ENCODE data around the gene FBXO2. TPM values are rescaled to one million over a fixed set of nuclear protein-coding genes. Genes with fewer than 3 reads are reported as not detected.

Gene FBXO2
- total RNA-seq, 2 experiments from 2014 or later, result 1.8 to 2.5 TPM

DNA sequence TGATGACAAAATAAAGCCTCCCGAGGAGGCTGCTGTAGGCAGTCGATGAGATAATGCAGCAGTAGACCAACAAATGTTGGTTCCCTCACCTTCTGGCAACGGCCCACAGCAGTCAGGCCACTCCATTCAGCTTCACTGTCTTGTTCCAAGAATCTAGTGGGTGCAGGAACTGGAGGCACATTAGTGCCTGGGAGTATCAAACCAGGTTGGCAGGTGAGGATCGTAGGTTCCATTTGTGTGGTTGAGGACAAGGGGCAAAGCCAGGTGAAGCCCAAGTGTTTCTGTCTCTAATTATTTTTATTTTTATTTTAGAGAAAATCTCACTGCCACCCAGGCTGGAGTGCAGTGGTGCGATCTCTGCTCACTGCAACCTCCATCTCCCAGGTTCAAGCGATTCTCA is 13.3 kb downstream of the FBXO2 start:
- ChIA-PET POLR2A (no interaction called here), CTCF (interaction anchor here (0.6 to 6.1 kb wide), 12 partner anchors 10 to 603 kb away, joined by 3 to 75 read pairs (median 6); no protein-coding TSS in a partner anchor)
- no peaks in the 10 kb centered on the region for H3K4me1 Mint-ChIP-seq (ENCODE audit: low read depth)
- no peaks in the 10 kb centered on the region for H3K9me3 Mint-ChIP-seq
- H3K27ac Mint-ChIP-seq, result no peak overlapping the region
- no peaks in the 10 kb centered on the region for H3K36me3 Mint-ChIP-seq
- intact Hi-C loops (cut with micrococcal nuclease), result loop anchor here (5.0 to 10.0 kb wide), 2 partner anchors 166 to 319 kb away; partner anchors contain the start of gene DISP3
- H3K27me3 Mint-ChIP-seq, result peaks cover 4% of the 10 kb centered on the region
- no peak overlapping the region for H3K4me3 Mint-ChIP-seq
- no peak for DNase-seq

DNA sequence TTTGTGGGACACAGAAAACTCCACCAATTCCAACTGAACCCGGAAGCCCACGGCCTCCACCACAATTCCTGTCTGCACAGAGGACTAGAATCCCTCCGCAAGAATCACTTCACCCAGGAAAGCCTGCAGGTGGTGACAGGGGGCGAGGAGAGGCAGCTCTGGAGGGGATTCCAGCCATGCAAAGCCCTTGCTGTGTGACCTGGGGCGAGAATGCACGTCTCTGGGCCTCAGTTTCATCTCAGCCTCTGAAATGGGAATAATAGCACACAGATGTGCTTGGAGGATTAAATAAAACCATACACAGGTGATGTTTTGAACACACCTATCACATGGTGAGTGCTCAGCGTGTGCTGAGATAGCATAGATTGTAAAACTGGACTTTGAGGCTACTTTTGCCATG is 14.1 kb downstream of the FBXO2 start:
- intact Hi-C loops (cut with micrococcal nuclease), result loop anchor here (5.0 to 10.0 kb wide), 2 partner anchors 165 to 318 kb away; partner anchors contain the start of gene DISP3
- CTCF ChIA-PET, result interaction anchor here (0.6 to 6.1 kb wide), 3 partner anchors 302 to 602 kb away, joined by 3 to 75 read pairs (median 3); no protein-coding TSS in a partner anchor
- H3K27me3 Mint-ChIP-seq, result peaks cover 4% of the 10 kb centered on the region
- POLR2A ChIA-PET, result no interaction called here
- H3K4me1 Mint-ChIP-seq (ENCODE audit: low read depth), result no peaks in the 10 kb centered on the region
- H3K9me3 Mint-ChIP-seq, result no peaks in the 10 kb centered on the region
- no peak for DNase-seq
- no peak overlapping the region for H3K27ac Mint-ChIP-seq
- no peaks in the 10 kb centered on the region for H3K36me3 Mint-ChIP-seq
- H3K4me3 Mint-ChIP-seq, result no peak overlapping the region

DNA sequence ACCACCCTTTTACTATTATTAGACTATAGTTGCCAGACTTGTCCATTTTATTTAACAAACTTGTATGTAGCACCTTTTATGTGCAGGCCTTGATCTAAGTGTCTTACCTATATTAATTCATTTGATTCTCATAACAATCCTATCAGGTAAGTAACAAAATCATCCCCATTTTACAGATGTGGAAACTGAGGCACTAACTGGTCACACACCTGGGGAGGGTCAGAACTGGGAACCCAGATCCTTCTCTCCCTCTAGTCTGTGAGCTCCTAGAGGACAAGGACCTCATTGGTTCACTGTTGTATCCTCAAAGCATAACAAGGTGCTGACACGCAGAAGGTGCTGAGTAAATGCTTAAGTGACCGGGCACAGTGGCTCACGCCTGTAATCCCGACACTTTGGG is 14.9 kb downstream of the FBXO2 start:
- CTCF ChIA-PET, result interaction anchor here (0.6 kb wide), 1 partner anchor 396 kb away, joined by 3 read pairs; no protein-coding TSS in a partner anchor
- DNase-seq, result no peak
- Mint-ChIP-seq H3K4me3 (no peak overlapping the region), H3K36me3 (no peaks in the 10 kb centered on the region), H3K27ac (no peak overlapping the region), H3K27me3 (peaks cover 4% of the 10 kb centered on the region), H3K9me3 (no peaks in the 10 kb centered on the region), H3K4me1 (ENCODE audit: low read depth) (no peaks in the 10 kb centered on the region)
- intact Hi-C loops (cut with micrococcal nuclease), result no loop called here
- POLR2A ChIA-PET, result no interaction called here

DNA sequence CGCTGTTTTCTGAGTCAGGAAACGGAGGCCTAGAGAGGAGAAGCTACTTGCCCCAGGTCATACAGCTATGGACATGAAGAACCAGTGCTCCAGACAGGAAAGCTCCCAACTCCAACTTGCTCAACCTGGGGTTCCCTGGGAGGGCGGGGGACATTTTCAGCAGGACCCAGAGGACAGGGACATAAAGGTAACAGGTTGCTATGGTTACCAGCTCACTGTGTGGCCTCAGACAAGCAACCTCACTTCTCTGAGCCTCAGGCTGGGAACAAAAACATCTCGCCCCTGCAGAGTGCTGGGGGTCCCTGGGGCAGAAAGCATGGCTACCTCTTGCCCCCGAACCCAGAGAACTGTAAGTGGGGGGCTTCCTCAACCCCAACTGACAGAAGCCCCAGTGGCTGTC is 16.1 kb downstream of the FBXO2 start:
- CTCF ChIA-PET, result interaction anchor here (0.9 to 1.2 kb wide), 2 partner anchors 159 to 601 kb away, joined by 3 read pairs; partner anchors contain the start of gene DISP3
- POLR2A ChIA-PET, result no interaction called here
- peaks cover 4% of the 10 kb centered on the region for H3K27me3 Mint-ChIP-seq
- no peaks in the 10 kb centered on the region for H3K4me1 Mint-ChIP-seq (ENCODE audit: low read depth)
- intact Hi-C loops (cut with micrococcal nuclease), result no loop called here
- no peaks in the 10 kb centered on the region for H3K9me3 Mint-ChIP-seq
- H3K27ac Mint-ChIP-seq, result no peak overlapping the region
- no peaks in the 10 kb centered on the region for H3K36me3 Mint-ChIP-seq
- DNase-seq, result no peak
- no peak overlapping the region for H3K4me3 Mint-ChIP-seq

DNA sequence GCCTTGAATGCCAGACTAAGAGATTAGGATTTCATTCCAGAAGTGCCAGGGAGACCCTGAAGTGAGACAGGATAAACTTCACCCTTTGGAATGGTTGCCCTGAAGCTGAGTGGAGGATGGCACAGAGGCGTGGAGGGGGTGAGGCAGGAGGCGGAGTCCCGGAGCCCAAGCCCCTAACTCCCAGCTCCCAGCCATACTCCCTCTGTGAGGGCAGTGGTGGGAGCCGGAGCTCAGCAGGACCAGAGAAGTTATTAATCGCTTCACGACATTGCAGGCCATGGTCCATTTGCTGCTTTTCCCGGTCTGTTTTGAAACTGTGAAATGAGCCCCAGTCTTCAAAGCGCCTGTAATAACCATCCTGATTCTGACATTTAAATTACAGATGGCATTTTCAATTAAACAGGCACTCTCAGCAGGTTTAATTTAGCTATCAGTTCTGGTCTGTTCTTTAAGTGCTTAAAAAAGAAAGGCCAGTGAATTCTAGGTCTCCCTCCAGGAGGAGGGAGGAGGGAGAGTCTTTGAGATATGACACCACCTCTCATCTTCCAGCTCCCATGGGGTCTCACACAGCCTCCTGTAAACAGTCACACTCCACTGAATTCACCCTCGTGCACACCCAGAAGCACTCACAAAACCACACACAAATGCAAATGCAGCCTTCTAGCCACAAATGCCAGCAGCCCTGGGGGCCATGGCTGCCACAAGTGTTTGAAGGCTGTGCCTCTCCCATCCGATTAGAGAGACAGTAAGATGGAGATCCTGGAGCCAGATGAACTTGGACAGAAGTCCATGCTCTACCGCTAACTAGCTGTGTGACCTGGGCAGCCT is 19.6 kb downstream of the FBXO2 start:
- no peak for DNase-seq
- Mint-ChIP-seq H3K27ac (no peak overlapping the region), H3K27me3 (peaks cover 7% of the 10 kb centered on the region), H3K36me3 (no peaks in the 10 kb centered on the region), H3K4me3 (no peak overlapping the region), H3K9me3 (no peaks in the 10 kb centered on the region), H3K4me1 (ENCODE audit: low read depth) (no peaks in the 10 kb centered on the region)
- intact Hi-C loops (cut with micrococcal nuclease), result no loop called here
- CTCF ChIA-PET, result interaction anchor here (1.2 to 1.4 kb wide), 2 partner anchors 9 to 270 kb away, joined by 3 to 4 read pairs; no protein-coding TSS in a partner anchor
- POLR2A ChIA-PET, result no interaction called here

DNA sequence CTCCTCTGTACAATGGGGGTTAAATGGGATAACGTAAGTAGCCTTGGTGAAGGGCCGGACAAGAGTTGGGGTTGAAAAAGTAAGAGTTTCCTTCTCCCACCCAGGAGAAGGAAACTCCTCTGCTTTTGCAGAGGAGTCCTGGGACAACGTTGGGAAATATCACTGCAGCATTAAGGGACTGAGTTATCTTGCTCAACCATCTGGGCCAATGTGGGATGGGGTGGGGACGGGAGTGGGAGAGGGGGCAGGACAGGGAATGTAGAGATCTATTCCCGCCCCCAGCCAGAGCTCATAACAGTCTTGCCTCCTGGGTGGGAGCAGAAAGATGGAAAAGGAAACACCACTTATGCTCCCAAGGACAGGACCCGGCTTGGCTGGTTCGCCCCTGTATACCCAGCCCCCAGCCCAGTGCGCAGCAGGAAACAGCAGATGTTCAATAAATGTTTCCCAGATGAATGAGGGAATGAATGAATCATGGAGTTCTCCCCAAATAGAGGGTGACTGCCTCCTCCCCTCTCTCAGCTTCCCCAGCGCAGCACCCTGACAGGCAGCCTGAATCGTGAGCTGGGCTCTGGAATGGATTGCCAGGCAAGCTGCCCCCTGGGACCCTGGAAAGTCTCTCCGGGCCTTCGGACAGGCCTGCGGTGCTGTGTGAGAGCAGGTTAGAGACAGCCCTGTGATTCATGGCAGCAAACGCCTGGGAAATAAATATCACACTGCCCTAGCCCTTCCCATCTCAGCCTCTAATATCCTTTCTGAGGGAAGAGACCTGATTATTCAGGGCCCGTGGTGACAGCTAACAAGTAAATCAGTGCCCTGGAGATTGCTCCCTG is 24.8 kb downstream of the FBXO2 start:
- CTCF ChIA-PET, result no interaction called here
- Mint-ChIP-seq H3K9me3 (no peaks in the 10 kb centered on the region), H3K27ac (no peak overlapping the region), H3K4me1 (ENCODE audit: low read depth) (no peaks in the 10 kb centered on the region), H3K4me3 (no peak overlapping the region), H3K36me3 (no peaks in the 10 kb centered on the region), H3K27me3 (peaks cover 13% of the 10 kb centered on the region)
- intact Hi-C loops (cut with micrococcal nuclease), result no loop called here
- POLR2A ChIA-PET, result no interaction called here
- DNase-seq, result no peak

DNA sequence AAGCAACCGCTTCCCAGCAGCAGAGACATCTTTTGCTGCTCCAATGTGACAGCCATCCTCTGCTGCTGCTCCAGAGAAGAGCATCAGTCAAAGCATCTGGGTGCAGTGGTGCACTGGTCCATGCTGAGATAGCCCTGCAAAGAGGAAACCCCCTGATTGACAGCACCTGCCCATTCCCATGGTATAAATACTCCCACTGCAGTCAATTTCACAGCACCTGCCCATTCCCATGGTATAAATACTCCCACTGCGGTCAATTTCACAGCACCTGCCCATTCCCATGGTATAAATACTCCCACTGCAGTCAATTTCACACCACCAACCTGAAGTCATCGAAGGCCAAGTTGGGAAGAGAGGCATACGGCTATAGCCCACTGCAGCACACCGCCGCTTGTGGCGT is 25.5 kb downstream of the FBXO2 start:
- peaks cover 13% of the 10 kb centered on the region for H3K27me3 Mint-ChIP-seq
- DNase-seq, result no peak
- H3K9me3 Mint-ChIP-seq, result no peaks in the 10 kb centered on the region
- H3K4me1 Mint-ChIP-seq (ENCODE audit: low read depth), result no peaks in the 10 kb centered on the region
- CTCF ChIA-PET, result no interaction called here
- no peaks in the 10 kb centered on the region for H3K36me3 Mint-ChIP-seq
- H3K27ac Mint-ChIP-seq, result no peak overlapping the region
- H3K4me3 Mint-ChIP-seq, result no peak overlapping the region
- intact Hi-C loops (cut with micrococcal nuclease), result no loop called here
- POLR2A ChIA-PET, result no interaction called here

DNA sequence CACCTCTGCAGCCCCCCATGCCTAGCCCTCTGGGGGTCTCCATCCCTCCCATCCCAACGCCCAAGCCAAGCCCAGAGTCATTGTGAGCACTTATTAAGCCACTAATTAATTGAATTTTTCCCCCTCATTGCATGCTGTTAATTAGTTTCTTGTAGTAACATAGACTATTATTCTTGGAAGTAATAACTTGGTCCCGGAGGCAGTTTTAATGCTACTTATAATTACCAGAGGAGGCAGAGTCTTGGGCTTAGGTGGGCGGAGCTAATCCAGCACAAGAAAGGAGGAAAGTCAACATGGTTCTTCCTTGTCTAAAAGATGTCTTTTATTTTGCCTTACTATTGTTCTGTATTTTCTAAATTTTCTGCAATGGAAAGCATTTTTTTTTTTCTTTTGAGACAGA is 27.7 kb downstream of the FBXO2 start:
- peaks cover 14% of the 10 kb centered on the region for H3K27me3 Mint-ChIP-seq
- no peaks in the 10 kb centered on the region for H3K36me3 Mint-ChIP-seq
- H3K9me3 Mint-ChIP-seq, result no peaks in the 10 kb centered on the region
- H3K27ac Mint-ChIP-seq, result no peak overlapping the region
- no peaks in the 10 kb centered on the region for H3K4me1 Mint-ChIP-seq (ENCODE audit: low read depth)
- CTCF ChIA-PET, result no interaction called here
- no peak for DNase-seq
- intact Hi-C loops (cut with micrococcal nuclease), result no loop called here
- H3K4me3 Mint-ChIP-seq, result no peak overlapping the region
- POLR2A ChIA-PET, result no interaction called here

DNA sequence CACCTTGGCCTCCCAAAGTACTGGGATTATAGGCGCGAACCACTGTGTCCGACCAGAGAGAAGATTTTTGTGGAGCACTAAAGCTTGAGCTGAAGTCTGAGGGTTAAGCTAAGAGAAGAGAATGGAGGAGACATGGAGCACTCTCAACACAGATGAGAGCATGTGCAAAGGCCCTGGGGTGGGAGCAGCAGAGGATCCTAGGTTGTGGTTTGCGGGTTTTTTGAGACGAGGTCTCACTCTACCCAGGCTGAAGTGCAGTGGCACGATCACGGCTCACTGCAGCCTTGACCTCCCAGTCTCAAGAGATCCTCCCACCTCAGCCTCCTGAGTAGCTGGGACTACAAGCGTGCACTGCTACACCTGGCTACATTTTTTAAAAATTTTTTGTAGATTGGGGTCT is 30.5 kb downstream of the FBXO2 start:
- ChIA-PET POLR2A (no interaction called here), CTCF (no interaction called here)
- no peak overlapping the region for H3K4me3 Mint-ChIP-seq
- H3K27me3 Mint-ChIP-seq, result peaks cover 10% of the 10 kb centered on the region
- H3K27ac Mint-ChIP-seq, result no peak overlapping the region
- H3K9me3 Mint-ChIP-seq, result no peaks in the 10 kb centered on the region
- DNase-seq, result no peak
- H3K36me3 Mint-ChIP-seq, result no peaks in the 10 kb centered on the region
- no peaks in the 10 kb centered on the region for H3K4me1 Mint-ChIP-seq (ENCODE audit: low read depth)
- intact Hi-C loops (cut with micrococcal nuclease), result no loop called here

DNA sequence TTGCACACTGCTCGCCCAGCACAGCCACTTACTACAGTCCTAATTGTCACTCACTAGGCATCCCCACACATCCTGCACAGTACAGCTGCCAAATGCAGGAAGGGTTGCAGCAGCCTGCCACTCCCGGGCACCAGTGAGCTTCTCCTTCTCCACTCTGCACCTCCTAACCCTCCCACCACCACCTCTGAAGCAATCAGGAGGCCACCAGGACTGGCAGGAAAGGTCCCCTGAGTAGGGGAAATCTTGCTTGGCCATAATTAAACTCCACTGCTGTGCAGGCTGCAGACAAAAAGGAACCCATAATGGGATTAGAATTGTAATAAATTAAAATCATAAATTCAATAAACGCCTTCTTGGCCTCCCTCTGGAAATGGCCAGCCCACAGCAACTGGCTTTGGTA is 31.8 kb downstream of the FBXO2 start:
- no peaks in the 10 kb centered on the region for H3K36me3 Mint-ChIP-seq
- no peaks in the 10 kb centered on the region for H3K4me1 Mint-ChIP-seq (ENCODE audit: low read depth)
- H3K27ac Mint-ChIP-seq, result no peak overlapping the region
- intact Hi-C loops (cut with micrococcal nuclease), result no loop called here
- POLR2A ChIA-PET, result no interaction called here
- no peaks in the 10 kb centered on the region for H3K9me3 Mint-ChIP-seq
- peaks cover 14% of the 10 kb centered on the region for H3K27me3 Mint-ChIP-seq
- H3K4me3 Mint-ChIP-seq, result no peak overlapping the region
- CTCF ChIA-PET, result no interaction called here
- DNase-seq, result no peak

DNA sequence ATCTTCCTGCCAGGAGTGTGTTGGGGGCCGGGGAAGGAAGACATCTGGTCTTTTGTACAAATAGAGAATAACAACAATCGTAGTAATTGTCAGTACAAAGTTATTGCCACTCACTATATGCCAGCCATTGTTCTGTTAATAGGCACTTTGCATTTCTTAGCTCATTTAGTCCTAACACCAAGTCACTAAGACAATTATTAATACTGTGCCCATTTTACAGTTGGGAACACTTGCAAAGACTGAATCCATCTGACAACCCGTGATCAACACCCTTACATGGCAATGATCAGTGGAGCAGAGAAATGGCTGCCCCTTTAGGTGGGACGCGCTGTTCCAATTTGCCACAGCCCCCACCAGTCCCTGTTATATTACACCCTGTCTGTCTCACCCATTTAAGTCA is 33.3 kb downstream of the FBXO2 start:
- Mint-ChIP-seq H3K4me3 (no peak overlapping the region), H3K36me3 (no peaks in the 10 kb centered on the region), H3K27ac (no peak overlapping the region), H3K4me1 (ENCODE audit: low read depth) (no peaks in the 10 kb centered on the region), H3K9me3 (no peaks in the 10 kb centered on the region), H3K27me3 (peaks cover 17% of the 10 kb centered on the region)
- intact Hi-C loops (cut with micrococcal nuclease), result no loop called here
- ChIA-PET POLR2A (no interaction called here), CTCF (no interaction called here)
- no peak for DNase-seq

DNA sequence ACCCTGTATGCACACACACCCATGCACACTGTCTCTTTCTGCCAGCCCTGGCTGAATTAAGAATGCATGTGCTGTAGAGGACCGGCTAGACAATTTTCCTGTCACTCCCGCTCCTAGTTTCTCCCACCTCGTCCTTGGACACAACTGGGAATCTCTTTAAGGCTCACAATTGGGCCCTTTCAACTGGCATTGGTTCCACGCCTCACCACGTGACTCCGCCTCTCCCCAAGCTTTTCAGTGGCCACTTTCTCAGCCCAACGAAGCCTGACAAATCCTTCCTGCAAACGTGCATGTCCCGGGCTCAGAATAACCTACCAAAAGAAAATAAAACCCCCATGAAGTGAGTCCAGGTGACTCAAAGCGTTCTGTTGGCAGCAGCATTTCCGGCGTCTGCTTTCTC is 33.8 kb downstream of the FBXO2 start:
- H3K36me3 Mint-ChIP-seq, result no peaks in the 10 kb centered on the region
- H3K27ac Mint-ChIP-seq, result no peak overlapping the region
- H3K27me3 Mint-ChIP-seq, result peaks cover 12% of the 10 kb centered on the region
- DNase-seq, result no peak
- H3K4me1 Mint-ChIP-seq (ENCODE audit: low read depth), result no peaks in the 10 kb centered on the region
- CTCF ChIA-PET, result no interaction called here
- POLR2A ChIA-PET, result no interaction called here
- H3K9me3 Mint-ChIP-seq, result no peaks in the 10 kb centered on the region
- H3K4me3 Mint-ChIP-seq, result no peak overlapping the region
- intact Hi-C loops (cut with micrococcal nuclease), result no loop called here
